PC-3 (cell line): ENCODE results near the gene RTN4. TPM values are rescaled to one million over a fixed set of nuclear protein-coding genes. Genes with fewer than 3 reads are reported as not detected.

Experiments
- ATAC-seq: fragments of 200-7000 bp; cut with Tn5 transposase; 2 replicates; pipeline ENCODE4 v1.9.1; 2020; ENCODE audit warnings: mild to moderate bottlenecking, moderate library complexity
- BruUV-seq: library from RNA; stranded (reverse); fragments of 400-500 nt; replicated peaks from 2 replicates; lab custom pipeline; 2021; lab: Mats Ljungman, UMichigan
- CTCF ChIA-PET: fragments of 300-600 bp; sonication (Branson Sonifier 250); formaldehyde crosslinking; loops from one replicate; lab custom pipeline; 2022; ENCODE audit warnings: antibody characterized with exemption; lab: Charles Lee
- POLR2A ChIA-PET: fragments of 300-600 bp; sonication (Branson Sonifier 250); formaldehyde crosslinking; loops from one replicate; lab custom pipeline; 2022; ENCODE audit warnings: antibody characterized with exemption; ENCODE audit not compliant: unreplicated experiment; lab: Charles Lee
- DNase-seq: peaks from one replicate; pipeline ENCODE4 v3.0.0-alpha.2; 2015
- H2AFZ ChIP-seq: fragments of 300-600 bp; sonication (generic); 2 replicates; pipeline ENCODE4 v1.6.0; 2016; ENCODE audit warnings: antibody characterized with exemption, low read length
- H3F3A ChIP-seq: fragments of 300-600 bp; sonication (generic); one replicate; pipeline ENCODE4 v1.6.0; 2017; ENCODE audit warnings: antibody characterized with exemption, low read length, control low read depth, mild to moderate bottlenecking; ENCODE audit not compliant: unreplicated experiment
- H3K27ac ChIP-seq: fragments of 300-600 bp; sonication (generic); 2 replicates; pipeline ENCODE4 v1.5.1; 2016; ENCODE audit warnings: mild to moderate bottlenecking, low read length
- H3K27me3 ChIP-seq: fragments of 300-600 bp; sonication (generic); 2 replicates; pipeline ENCODE4 v1.6.1; 2016; ENCODE audit warnings: low read length, mixed read lengths
- H3K36me3 ChIP-seq: fragments of 300-600 bp; sonication (generic); 2 replicates; pipeline ENCODE4 v1.6.1; 2016; ENCODE audit warnings: low read depth, mixed run types, low read length, mixed read lengths
- H3K4me1 ChIP-seq: fragments of 300-600 bp; sonication (generic); 2 replicates; pipeline ENCODE4 v1.5.1; 2016; ENCODE audit warnings: low read length; ENCODE audit not compliant: insufficient read depth
- H3K4me2 ChIP-seq: fragments of 300-600 bp; sonication (generic); 2 replicates; pipeline ENCODE4 v1.6.0; 2016; ENCODE audit warnings: low read length
- H3K4me3 ChIP-seq: fragments of 300-600 bp; sonication (generic); 2 replicates; pipeline ENCODE4 v1.5.1; 2016; ENCODE audit warnings: mild to moderate bottlenecking, low read length, mixed read lengths
- H3K79me2 ChIP-seq: fragments of 300-600 bp; sonication (generic); 2 replicates; pipeline ENCODE4 v1.6.1; 2017; ENCODE audit warnings: low read length, mixed read lengths
- H3K9ac ChIP-seq: fragments of 300-600 bp; sonication (generic); 2 replicates; pipeline ENCODE4 v1.6.0; 2016; ENCODE audit warnings: mild to moderate bottlenecking, low read length
- H3K9me2 ChIP-seq: fragments of 300-600 bp; sonication (generic); replicated peaks from 2 replicates; pipeline ENCODE4 v1.6.1; 2016; ENCODE audit warnings: mixed run types, low read length, mixed read lengths
- H3K9me3 ChIP-seq: fragments of 300-600 bp; sonication (generic); 2 replicates; pipeline ENCODE4 v1.6.1; 2016; ENCODE audit warnings: low read length, mixed read lengths
- H4K20me1 ChIP-seq: fragments of 300-600 bp; sonication (generic); 2 replicates; pipeline ENCODE4 v1.6.1; 2016; ENCODE audit warnings: low read length, mixed read lengths
- CTCF ChIP-seq: fragments of 300-600 bp; sonication (generic); conservative IDR thresholded peaks from 2 replicates; pipeline ENCODE4 v1.5.1; 2017; ENCODE audit warnings: antibody characterized with exemption, low read depth, mild to moderate bottlenecking, low read length
- EZH2 ChIP-seq: fragments of 300-600 bp; sonication (generic); IDR thresholded peaks from one replicate; pipeline ENCODE4 v1.6.1; 2017; ENCODE audit warnings: antibody characterized with exemption, mild to moderate bottlenecking, low read length; ENCODE audit not compliant: unreplicated experiment
- EZH2phosphoT487 ChIP-seq: fragments of 300-600 bp; sonication (generic); IDR thresholded peaks from 2 replicates; pipeline ENCODE4 v1.6.1; 2018; ENCODE audit warnings: mild to moderate bottlenecking, antibody characterized with exemption, low read length, borderline replicate concordance
- intact Hi-C: fragments of 100-400 bp; cut with micrococcal nuclease; formaldehyde crosslinking; loops from 2 replicates; pipeline ENCODE4 v1.9.0; 2023
- total RNA-seq: library from RNA; depleted of rRNA; stranded (reverse); fragments of >200 nt; gene quantifications from 2 replicates; pipeline ENCODE4 v1.2.3, GENCODE V29; 2014

RTN4 gene
- total RNA-seq, 1 experiment from 2014 or later, result 150 TPM

GRCh38 chr2:54962935-54963440 lies 87.3 kb downstream of the RTN4 start:
- H3K27ac ChIP-seq, result no peak overlapping the region
- ChIA-PET CTCF (no interaction called here), POLR2A (no interaction called here)

GRCh38 chr2:54962511-54962910 lies 87.7 kb downstream of the RTN4 start:
- no peaks in the 10 kb centered on the region for H3F3A ChIP-seq
- no peaks in the 10 kb centered on the region for H3K9me3 ChIP-seq
- no peak for DNase-seq
- no peak overlapping the region for H3K27ac ChIP-seq
- peaks cover 15% of the 10 kb centered on the region for H3K4me1 ChIP-seq
- no peak overlapping the region for H2AFZ ChIP-seq
- no peak overlapping the region for H3K4me2 ChIP-seq
- ChIA-PET POLR2A (no interaction called here), CTCF (no interaction called here)
- no peak overlapping the region for H3K9ac ChIP-seq
- no peak overlapping the region for H3K4me3 ChIP-seq
- no peaks in the 10 kb centered on the region for H3K36me3 ChIP-seq
- no peaks in the 10 kb centered on the region for H3K9me2 ChIP-seq
- BruUV-seq, result no TSS peak
- no peaks in the 10 kb centered on the region for H4K20me1 ChIP-seq
- no peaks in the 10 kb centered on the region for H3K79me2 ChIP-seq
- ATAC-seq, result no peak
- TF ChIP-seq EZH2 (no peak), EZH2phosphoT487 (no peak), CTCF (no peak)
- intact Hi-C loops, result no loop called here
- no peaks in the 10 kb centered on the region for H3K27me3 ChIP-seq

More at GRCh38 chr2:54962935-54963440, 87.3 kb downstream of the RTN4 start:
- intact Hi-C loops, result no loop called here
- ATAC-seq, result no peak
- Histone ChIP-seq H3K79me2 (no peaks in the 10 kb centered on the region), H3K9ac (no peak overlapping the region), H3F3A (no peaks in the 10 kb centered on the region), H3K36me3 (no peaks in the 10 kb centered on the region), H3K4me1 (peaks cover 15% of the 10 kb centered on the region), H3K9me2 (no peaks in the 10 kb centered on the region), H3K27me3 (no peaks in the 10 kb centered on the region), H2AFZ (no peak overlapping the region), H3K4me3 (no peak overlapping the region), H3K9me3 (no peaks in the 10 kb centered on the region), H4K20me1 (no peaks in the 10 kb centered on the region), H3K4me2 (no peak overlapping the region)
- DNase-seq, result no peak
- BruUV-seq, result no TSS peak
- TF ChIP-seq EZH2 (no peak), EZH2phosphoT487 (no peak), CTCF (no peak)

- intact Hi-C loops, result no loop called here
- CTCF ChIA-PET, result no interaction called here
Measured at GRCh38 chr2:54960164-54960563, 90.1 kb downstream of the RTN4 start.

More at GRCh38 chr2:54960164-54960563, 90.1 kb downstream of the RTN4 start:
- no peaks in the 10 kb centered on the region for H3K9me2 ChIP-seq
- ATAC-seq (no peak), DNase-seq (no peak)
- no TSS peak for BruUV-seq
- no peak overlapping the region for H3K27ac ChIP-seq
- H3K4me1 ChIP-seq, result peaks cover 21% of the 10 kb centered on the region
- H3K9ac ChIP-seq, result no peak overlapping the region
- no peaks in the 10 kb centered on the region for H3K27me3 ChIP-seq
- H3K4me3 ChIP-seq, result no peak overlapping the region
- H3K79me2 ChIP-seq, result no peaks in the 10 kb centered on the region
- H3K9me3 ChIP-seq, result no peaks in the 10 kb centered on the region
- no peaks in the 10 kb centered on the region for H4K20me1 ChIP-seq
- TF ChIP-seq CTCF (no peak), EZH2 (no peak), EZH2phosphoT487 (no peak)
- no peaks in the 10 kb centered on the region for H3K36me3 ChIP-seq
- POLR2A ChIA-PET, result interaction anchor here (0.5 to 0.6 kb wide), 2 partner anchors 12 to 90 kb away, joined by 3 to 4 read pairs; partner anchors contain the start of gene RTN4
- H2AFZ ChIP-seq, result no peak overlapping the region
- no peak overlapping the region for H3K4me2 ChIP-seq
- no peaks in the 10 kb centered on the region for H3F3A ChIP-seq
